ENCODE results near the gene PHF21B.
"Not testable (repeated sequence)": the region's sequence is repeated elsewhere in the genome, so short reads cannot be mapped to it uniquely, and the experiment has no call there.

Gene PHF21B

GRCh38 chr22:45009606-45010531 lies at the start of gene PHF21B:
Gene PHF21B (minus strand): TSS chr22:45010005. CDS start chr22:45009549, 456 bp downstream.
- DNase-seq (ENCODE audit: low read depth, low spot score): no peak

- no peak for DNase-seq (ENCODE audit: low read depth, low spot score)
Measured at GRCh38 chr22:45059296-45059695, 49.5 kb upstream of the PHF21B start.

- DNase-seq (ENCODE audit: low read depth, low spot score): no peak
Measured at GRCh38 chr22:45058622-45058912, 48.8 kb upstream of the PHF21B start.

- no peak for DNase-seq (ENCODE audit: low read depth, low spot score)
Measured at GRCh38 chr22:45055936-45056335, 46.1 kb upstream of the PHF21B start.

GRCh38 chr22:45053571-45053970 lies 43.8 kb upstream of the PHF21B start:
- no peak for DNase-seq (ENCODE audit: low read depth, low spot score)

GRCh38 chr22:45053094-45053493 lies 43.3 kb upstream of the PHF21B start:
- DNase-seq (ENCODE audit: low read depth, low spot score): no peak

GRCh38 chr22:45052665-45053064 lies 42.9 kb upstream of the PHF21B start:
- not testable (repeated sequence) for DNase-seq (ENCODE audit: low read depth, low spot score)

GRCh38 chr22:45051946-45052345 lies 42.1 kb upstream of the PHF21B start:
- DNase-seq (ENCODE audit: low read depth, low spot score): no peak

- no peak for DNase-seq (ENCODE audit: low read depth, low spot score)
Measured at GRCh38 chr22:45051419-45051818, 41.6 kb upstream of the PHF21B start.

GRCh38 chr22:45047260-45047659 lies 37.5 kb upstream of the PHF21B start:
- DNase-seq (ENCODE audit: low read depth, low spot score): no peak

GRCh38 chr22:45045208-45045607 lies 35.4 kb upstream of the PHF21B start:
- no peak for DNase-seq (ENCODE audit: low read depth, low spot score)

GRCh38 chr22:45042263-45042662 lies 32.5 kb upstream of the PHF21B start:
- no peak for DNase-seq (ENCODE audit: low read depth, low spot score)

GRCh38 chr22:45039133-45039532 lies 29.3 kb upstream of the PHF21B start:
- DNase-seq (ENCODE audit: low read depth, low spot score): no peak

GRCh38 chr22:45036154-45036553 lies 26.3 kb upstream of the PHF21B start:
- DNase-seq (ENCODE audit: low read depth, low spot score): no peak

- DNase-seq (ENCODE audit: low read depth, low spot score): no peak
Measured at GRCh38 chr22:45034821-45035220, 25.0 kb upstream of the PHF21B start.

GRCh38 chr22:45034156-45034555 lies 24.4 kb upstream of the PHF21B start:
- DNase-seq (ENCODE audit: low read depth, low spot score): no peak

- no peak for DNase-seq (ENCODE audit: low read depth, low spot score)
Measured at GRCh38 chr22:45033136-45033535, 23.3 kb upstream of the PHF21B start.

- DNase-seq (ENCODE audit: low read depth, low spot score): no peak
Measured at GRCh38 chr22:45031629-45032403, 22.0 kb upstream of the PHF21B start.

GRCh38 chr22:45029501-45029900 lies 19.7 kb upstream of the PHF21B start:
- DNase-seq (ENCODE audit: low read depth, low spot score): no peak

- DNase-seq (ENCODE audit: low read depth, low spot score): no peak
Measured at GRCh38 chr22:45026511-45026910, 16.7 kb upstream of the PHF21B start.

GRCh38 chr22:45023431-45023830 lies 13.6 kb upstream of the PHF21B start:
- no peak for DNase-seq (ENCODE audit: low read depth, low spot score)

- no peak for DNase-seq (ENCODE audit: low read depth, low spot score)
Measured at GRCh38 chr22:45019861-45020655, 10.3 kb upstream of the PHF21B start.
